Transverse colon (tissue), 4 donors: ENCODE results near the gene TPTE.

ENCODE experiments used
- CTCF ChIP-seq, 5 experiments: fragments of 200-600 bp in 3 of 5; fragments of 450-650 bp in 2 of 5; sonication (generic) in 3 of 5; IDR thresholded peaks; 1 replicate in 2 of 5; 2 replicates in 3 of 5; pipeline ENCODE4 v1.5.1; 2016 to 2017; ENCODE audit warnings: antibody characterized with exemption in 5 of 5, inconsistent platforms in 3 of 5, mild to moderate bottlenecking in 2 of 5, moderate library complexity in 1 of 5
- EP300 ChIP-seq: sonication (generic); formaldehyde crosslinking; IDR thresholded peaks from one replicate; pipeline ENCODE4 v1.6.1; 2017; ENCODE audit warnings: antibody characterized with exemption, low read depth
- POLR2A ChIP-seq: fragments of 450-650 bp; IDR thresholded peaks from one replicate; pipeline ENCODE4 v1.6.1; 2016; ENCODE audit warnings: antibody characterized with exemption, mild to moderate bottlenecking, moderate library complexity
- POLR2AphosphoS5 ChIP-seq, 3 donors: sonication (generic); formaldehyde crosslinking; IDR thresholded peaks; one replicate each; pipeline ENCODE4 v1.6.1; 2016; ENCODE audit warnings: antibody characterized with exemption in 3 of 3

DNA sequence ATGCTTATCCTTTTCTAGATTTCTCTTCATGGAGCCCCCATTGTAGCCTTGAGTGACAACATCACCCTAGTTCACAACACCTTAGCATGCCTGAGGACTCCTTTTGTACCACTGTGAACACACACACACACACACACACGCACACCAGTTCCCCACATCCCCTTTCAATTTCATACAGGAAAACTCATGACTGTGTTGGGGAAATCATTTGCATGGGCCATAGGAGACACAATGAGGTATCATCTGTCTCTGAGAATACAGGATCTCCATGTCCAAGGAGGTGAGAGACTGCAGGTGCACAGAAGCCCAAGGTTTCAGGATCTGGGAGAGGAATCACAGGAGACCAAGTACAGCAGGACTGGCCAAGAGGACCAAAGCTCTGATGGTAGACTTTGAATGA lies 119.7 kb downstream of the TPTE start:
- no peak for TF ChIP-seq EP300
- TF ChIP-seq CTCF (IDR thresholded peaks at IDR 0.05), result no peak
- no peak for TF ChIP-seq POLR2AphosphoS5 (IDR thresholded peaks at IDR 0.05)
- no peak for TF ChIP-seq POLR2A
